Liver (tissue), 2 donors: Measurements from ENCODE around the gene RAB3IP.

Experiments
- CTCF ChIP-seq: fragments of 150-350 bp; IDR thresholded peaks from 2 replicates; pipeline ENCODE4 v1.5.1; 2017; ENCODE audit warnings: improper control_type of control experiment, low read depth, low read length; ENCODE audit not compliant: missing input control
- FOXA1 ChIP-seq: IDR thresholded peaks from 2 replicates; pipeline ENCODE4 v1.6.1; 2016; ENCODE audit warnings: antibody characterized with exemption
- MAX ChIP-seq: IDR thresholded peaks from 2 replicates; pipeline ENCODE4 v1.6.1; 2016; ENCODE audit warnings: antibody characterized with exemption
- YY1 ChIP-seq: IDR thresholded peaks from 2 replicates; pipeline ENCODE4 v1.6.1; 2016; ENCODE audit warnings: antibody characterized with exemption, mild to moderate bottlenecking
- ZBTB33 ChIP-seq: IDR thresholded peaks from 2 replicates; pipeline ENCODE4 v1.6.1; 2016; ENCODE audit warnings: antibody characterized with exemption
- donor health status: healthy.

GRCh38 chr12:69843608-69844007, 104.9 kb downstream of the RAB3IP start:
- no peak for TF ChIP-seq ZBTB33
- no peak for TF ChIP-seq CTCF
- TF ChIP-seq FOXA1: no peak
- TF ChIP-seq YY1: no peak
- no peak for TF ChIP-seq MAX
